ENCODE results near the gene PDE8B.

PDE8B gene

GRCh38 chr5:77391240-77391765 is 180.8 kb downstream of the PDE8B start:
- no peak overlapping the region for H3K4me3 ChIP-seq (ENCODE audit: low read depth, low read length)

GRCh38 chr5:77394064-77394715 is 183.7 kb downstream of the PDE8B start:
- H3K4me3 ChIP-seq (ENCODE audit: low read depth, low read length), result no peak overlapping the region
- TF ChIP-seq CTCF (IDR thresholded peaks at IDR 0.05; ENCODE audit: low read depth, low read length), result no peak

More at GRCh38 chr5:77391240-77391765, 180.8 kb downstream of the PDE8B start:
- TF ChIP-seq CTCF (IDR thresholded peaks at IDR 0.05; ENCODE audit: low read depth, low read length), result no peak

- TF ChIP-seq CTCF (IDR thresholded peaks at IDR 0.05; ENCODE audit: low read depth, low read length), result no peak
Measured at GRCh38 chr5:77396017-77396416, 185.5 kb downstream of the PDE8B start.

GRCh38 chr5:77397686-77398292 is 187.3 kb downstream of the PDE8B start:
- no peak overlapping the region for H3K4me3 ChIP-seq (ENCODE audit: low read depth, low read length)
- TF ChIP-seq CTCF (IDR thresholded peaks at IDR 0.05; ENCODE audit: low read depth, low read length), result no peak

More at GRCh38 chr5:77396017-77396416, 185.5 kb downstream of the PDE8B start:
- no peak overlapping the region for H3K4me3 ChIP-seq (ENCODE audit: low read depth, low read length)

GRCh38 chr5:77398458-77398857 is 188.0 kb downstream of the PDE8B start:
- H3K4me3 ChIP-seq (ENCODE audit: low read depth, low read length), result no peak overlapping the region
- no peak for TF ChIP-seq CTCF (IDR thresholded peaks at IDR 0.05; ENCODE audit: low read depth, low read length)

GRCh38 chr5:77398896-77399295 is 188.4 kb downstream of the PDE8B start:
- TF ChIP-seq CTCF (IDR thresholded peaks at IDR 0.05; ENCODE audit: low read depth, low read length), result no peak
- H3K4me3 ChIP-seq (ENCODE audit: low read depth, low read length), result no peak overlapping the region

GRCh38 chr5:77400645-77401044 is 190.2 kb downstream of the PDE8B start:
- TF ChIP-seq CTCF (IDR thresholded peaks at IDR 0.05; ENCODE audit: low read depth, low read length), result no peak

More at GRCh38 chr5:77400645-77401044, 190.2 kb downstream of the PDE8B start:
- H3K4me3 ChIP-seq (ENCODE audit: low read depth, low read length), result no peak overlapping the region
